Measurements from ENCODE around the gene TUBGCP6.

DNA sequence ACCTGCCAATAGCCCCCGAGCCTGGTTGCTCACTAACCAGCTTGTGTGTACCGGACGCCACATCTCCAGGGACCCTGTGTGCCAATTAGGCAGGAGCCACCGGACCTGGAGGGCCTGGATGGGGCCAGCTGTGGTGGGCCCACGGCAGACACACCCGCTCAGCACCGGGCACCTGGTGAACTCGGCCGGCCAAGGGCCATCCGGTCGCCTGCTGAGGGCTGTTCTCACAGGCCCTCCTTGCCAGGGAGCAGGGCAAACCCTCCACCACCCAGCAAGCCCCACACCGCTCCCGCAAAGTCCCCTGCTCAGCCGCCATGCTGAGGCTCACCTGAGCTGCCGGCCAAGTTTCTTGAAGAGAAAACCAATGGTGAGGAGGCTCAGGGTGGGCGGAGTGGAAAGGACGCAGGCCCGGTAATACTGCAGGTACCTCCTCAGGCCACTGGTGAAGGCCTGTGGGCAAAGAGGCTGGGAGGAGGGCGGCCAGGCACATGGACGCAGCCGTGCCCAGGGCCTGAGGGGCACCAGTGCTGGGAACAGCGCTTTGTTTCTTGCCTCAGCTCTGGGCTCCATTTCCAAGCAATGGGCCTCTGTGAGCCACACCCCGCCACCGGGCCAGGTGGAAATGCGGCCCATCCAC, 17.1 kb downstream of the TUBGCP6 start:
- TF ChIP-seq, protein P1, sequence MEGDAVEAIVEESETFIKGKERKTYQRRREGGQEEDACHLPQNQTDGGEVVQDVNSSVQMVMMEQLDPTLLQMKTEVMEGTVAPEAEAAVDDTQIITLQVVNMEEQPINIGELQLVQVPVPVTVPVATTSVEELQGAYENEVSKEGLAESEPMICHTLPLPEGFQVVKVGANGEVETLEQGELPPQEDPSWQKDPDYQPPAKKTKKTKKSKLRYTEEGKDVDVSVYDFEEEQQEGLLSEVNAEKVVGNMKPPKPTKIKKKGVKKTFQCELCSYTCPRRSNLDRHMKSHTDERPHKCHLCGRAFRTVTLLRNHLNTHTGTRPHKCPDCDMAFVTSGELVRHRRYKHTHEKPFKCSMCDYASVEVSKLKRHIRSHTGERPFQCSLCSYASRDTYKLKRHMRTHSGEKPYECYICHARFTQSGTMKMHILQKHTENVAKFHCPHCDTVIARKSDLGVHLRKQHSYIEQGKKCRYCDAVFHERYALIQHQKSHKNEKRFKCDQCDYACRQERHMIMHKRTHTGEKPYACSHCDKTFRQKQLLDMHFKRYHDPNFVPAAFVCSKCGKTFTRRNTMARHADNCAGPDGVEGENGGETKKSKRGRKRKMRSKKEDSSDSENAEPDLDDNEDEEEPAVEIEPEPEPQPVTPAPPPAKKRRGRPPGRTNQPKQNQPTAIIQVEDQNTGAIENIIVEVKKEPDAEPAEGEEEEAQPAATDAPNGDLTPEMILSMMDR (IDR thresholded peaks at IDR 0.05), result no peak
- TF ChIP-seq POLR2A (IDR thresholded peaks at IDR 0.05), result no peak
